ENCODE results near the gene DIAPH3. TPM values are rescaled to one million over a fixed set of nuclear protein-coding genes. Genes with fewer than 3 reads are reported as not detected.
"Not testable (repeated sequence)": the region's sequence is repeated elsewhere in the genome, so short reads cannot be mapped to it uniquely, and the experiment has no call there.

The DIAPH3 gene
- total RNA-seq, 1 donor from 2014 or later: 0.32 TPM

GRCh38 chr13:60201286-60201685 is 37.6 kb upstream of the DIAPH3 start:
- Histone ChIP-seq H3K36me3 (no peaks in the 10 kb centered on the region), H3K27ac (no peak overlapping the region), H3K9me3 (no peaks in the 10 kb centered on the region), H3K4me3 (no peak overlapping the region), H3K4me1 (no peaks in the 10 kb centered on the region), H3K27me3 (no peaks in the 10 kb centered on the region)
- TF ChIP-seq CTCF (IDR thresholded peaks at IDR 0.05): no peak
- intact Hi-C loops (cut with DNase I): no loop called here
- no peak for DNase-seq (ENCODE audit: low spot score in 2 of 2)

- H3K4me3 ChIP-seq; H3K27ac ChIP-seq; H3K27me3 ChIP-seq; H3K36me3 ChIP-seq; DNase-seq (ENCODE audit: low spot score in 2 of 2); H3K9me3 ChIP-seq; intact Hi-C loops (cut with DNase I); H3K4me1 ChIP-seq: not testable (repeated sequence)
Measured at GRCh38 chr13:60195893-60196292, 32.2 kb upstream of the DIAPH3 start.

- no peak for TF ChIP-seq CTCF (IDR thresholded peaks at IDR 0.05)
- intact Hi-C loops (cut with DNase I): no loop called here
- H3K9me3 ChIP-seq: no peaks in the 10 kb centered on the region
- H3K36me3 ChIP-seq: no peaks in the 10 kb centered on the region
- no peak for DNase-seq (ENCODE audit: low spot score in 2 of 2)
- H3K4me1 ChIP-seq: no peaks in the 10 kb centered on the region
- H3K4me3 ChIP-seq: no peak overlapping the region
- no peaks in the 10 kb centered on the region for H3K27me3 ChIP-seq
- H3K27ac ChIP-seq: no peak overlapping the region
Measured at GRCh38 chr13:60182907-60183306, 19.2 kb upstream of the DIAPH3 start.

GRCh38 chr13:60178327-60178726 is 14.6 kb upstream of the DIAPH3 start:
- TF ChIP-seq CTCF (IDR thresholded peaks at IDR 0.05): no peak
- Histone ChIP-seq H3K27me3 (no peaks in the 10 kb centered on the region), H3K9me3 (no peaks in the 10 kb centered on the region), H3K27ac (no peak overlapping the region), H3K36me3 (no peaks in the 10 kb centered on the region), H3K4me3 (no peak overlapping the region), H3K4me1 (no peaks in the 10 kb centered on the region)
- intact Hi-C loops (cut with DNase I): no loop called here
- no peak for DNase-seq (ENCODE audit: low spot score in 2 of 2)

- H3K4me3 ChIP-seq: no peak overlapping the region
- intact Hi-C loops (cut with DNase I): no loop called here
- no peak for DNase-seq (ENCODE audit: low spot score in 2 of 2)
- H3K9me3 ChIP-seq: no peaks in the 10 kb centered on the region
- H3K4me1 ChIP-seq: no peaks in the 10 kb centered on the region
- TF ChIP-seq CTCF (IDR thresholded peaks at IDR 0.05): no peak
- H3K27ac ChIP-seq: no peak overlapping the region
- H3K27me3 ChIP-seq: no peaks in the 10 kb centered on the region
- H3K36me3 ChIP-seq: no peaks in the 10 kb centered on the region
Measured at GRCh38 chr13:60175571-60175970, 11.8 kb upstream of the DIAPH3 start.

- no peak overlapping the region for H3K4me3 ChIP-seq
- intact Hi-C loops (cut with DNase I): no loop called here
- H3K27ac ChIP-seq: no peak overlapping the region
- TF ChIP-seq CTCF (IDR thresholded peaks at IDR 0.05): no peak
- H3K36me3 ChIP-seq: no peaks in the 10 kb centered on the region
- no peaks in the 10 kb centered on the region for H3K4me1 ChIP-seq
- H3K9me3 ChIP-seq: no peaks in the 10 kb centered on the region
- no peak for DNase-seq (ENCODE audit: low spot score in 2 of 2)
- no peaks in the 10 kb centered on the region for H3K27me3 ChIP-seq
Measured at GRCh38 chr13:60174113-60174512, 10.4 kb upstream of the DIAPH3 start.
